Activated naive CD4-positive, alpha-beta T cell treated with anti-CD3 and anti-CD28 coated beads for 36 hours (primary cell): Measurements from ENCODE around the gene ANGPT4. TPM values are rescaled to one million over a fixed set of nuclear protein-coding genes. Genes with fewer than 3 reads are reported as not detected.
"Not testable (repeated sequence)": the region's sequence is repeated elsewhere in the genome, so short reads cannot be mapped to it uniquely, and the experiment has no call there.

ENCODE experiments used
- CTCF ChIA-PET: fragments of 350-600 bp; sonication (Branson Sonifier 250); formaldehyde crosslinking; loops from one replicate; lab custom pipeline; 2021; ENCODE audit warnings: antibody characterized with exemption; lab: Charles Lee
- DNase-seq: peaks from one replicate; pipeline ENCODE4 v3.0.0-alpha.2; 2020
- H3K27ac Mint-ChIP-seq: one replicate; pipeline ENCODE4 v1.8.0; 2021; ENCODE audit warnings: mild to moderate bottlenecking, mixed read lengths
- H3K27me3 Mint-ChIP-seq: one replicate; pipeline ENCODE4 v1.8.0; 2021; ENCODE audit warnings: low read depth, mixed read lengths
- H3K36me3 Mint-ChIP-seq: one replicate; pipeline ENCODE4 v1.8.0; 2021; ENCODE audit warnings: low read depth, mixed read lengths
- H3K4me1 Mint-ChIP-seq: one replicate; pipeline ENCODE4 v1.8.0; 2021; ENCODE audit warnings: low read depth, mixed read lengths
- H3K4me3 Mint-ChIP-seq: one replicate; pipeline ENCODE4 v1.8.0; 2021; ENCODE audit warnings: mild to moderate bottlenecking, moderate library complexity, mixed read lengths
- H3K9me3 Mint-ChIP-seq: one replicate; pipeline ENCODE4 v1.8.0; 2021; ENCODE audit warnings: mixed read lengths
- intact Hi-C: fragments of 100-400 bp; cut with micrococcal nuclease; formaldehyde crosslinking; loops from one replicate; pipeline ENCODE4 v1.15.1; 2023
- total RNA-seq, 2 experiments: library from RNA; stranded (reverse); gene quantifications; one replicate each; pipeline ENCODE4 v1.2.3, GENCODE V29; 2021

Gene ANGPT4
- total RNA-seq, 2 experiments from 2014 or later = not detected

- intact Hi-C loops = no loop called here
- Mint-ChIP-seq H3K4me3 (no peak overlapping the region), H3K36me3 (no peaks in the 10 kb centered on the region), H3K27ac (no peak overlapping the region), H3K9me3 (no peaks in the 10 kb centered on the region), H3K27me3 (no peaks in the 10 kb centered on the region), H3K4me1 (peaks cover 40% of the 10 kb centered on the region)
- CTCF ChIA-PET = no interaction called here
- DNase-seq = no peak
Measured at GRCh38 chr20:859751-860231, 56.3 kb downstream of the ANGPT4 start.

- Mint-ChIP-seq H3K27me3 (no peaks in the 10 kb centered on the region), H3K4me1 (peaks cover 53% of the 10 kb centered on the region), H3K4me3 (no peak overlapping the region), H3K27ac (no peak overlapping the region), H3K36me3 (no peaks in the 10 kb centered on the region), H3K9me3 (no peaks in the 10 kb centered on the region)
- intact Hi-C loops = no loop called here
- CTCF ChIA-PET = no interaction called here
- no peak for DNase-seq
Measured at GRCh38 chr20:858011-858410, 58.1 kb downstream of the ANGPT4 start.

DNA sequence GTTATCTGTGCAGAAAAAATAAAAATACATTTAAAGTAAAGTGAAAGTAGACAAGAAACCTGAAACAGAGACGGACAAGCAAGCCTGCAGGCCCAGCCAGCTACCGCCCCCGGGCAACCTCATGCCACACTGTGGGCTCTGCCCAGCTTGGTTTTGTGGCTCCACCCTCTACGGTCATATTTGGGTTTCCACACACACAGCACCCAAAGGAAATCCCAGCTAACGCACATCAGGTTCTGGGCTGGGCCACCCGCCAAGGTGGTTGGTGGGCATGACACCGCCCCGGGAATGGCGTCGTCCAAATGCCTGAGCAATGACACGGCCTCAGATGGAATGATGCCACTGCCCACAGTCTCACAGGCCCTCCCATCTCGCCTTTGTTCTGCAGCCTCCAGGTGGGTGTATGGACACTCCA is 59.8 kb downstream of the ANGPT4 start:
- intact Hi-C loops = loop anchor here (1.0 to 2.0 kb wide), 2 partner anchors 23 to 24 kb away; partner anchors contain the start of gene FAM110A
- Mint-ChIP-seq H3K4me1 (peaks cover 59% of the 10 kb centered on the region), H3K27me3 (no peaks in the 10 kb centered on the region), H3K9me3 (no peaks in the 10 kb centered on the region), H3K36me3 (no peaks in the 10 kb centered on the region), H3K4me3 (no peak overlapping the region), H3K27ac (no peak overlapping the region)
- DNase-seq = peak; percentile 64
- CTCF ChIA-PET = interaction anchor here (1.8 kb wide), 1 partner anchor 23 kb away, joined by 5 read pairs; the partner anchor contains the start of gene FAM110A

GRCh38 chr20:855466-856360 is 60.4 kb downstream of the ANGPT4 start:
- Mint-ChIP-seq H3K27me3 (no peaks in the 10 kb centered on the region), H3K27ac (peak overlapping the region; percentile 33), H3K4me1 (peaks cover 64% of the 10 kb centered on the region), H3K9me3 (no peaks in the 10 kb centered on the region), H3K4me3 (no peak overlapping the region), H3K36me3 (no peaks in the 10 kb centered on the region)
- CTCF ChIA-PET = interaction anchor here (1.2 to 3.2 kb wide), 3 partner anchors 9 to 37 kb away, joined by 5 to 11 read pairs (median 5); partner anchors contain the start of gene FAM110A
- DNase-seq = peak; percentile 19
- intact Hi-C loops = loop anchor here (1.0 to 2.0 kb wide), 2 partner anchors 22 to 25 kb away; partner anchors contain the start of gene FAM110A

DNA sequence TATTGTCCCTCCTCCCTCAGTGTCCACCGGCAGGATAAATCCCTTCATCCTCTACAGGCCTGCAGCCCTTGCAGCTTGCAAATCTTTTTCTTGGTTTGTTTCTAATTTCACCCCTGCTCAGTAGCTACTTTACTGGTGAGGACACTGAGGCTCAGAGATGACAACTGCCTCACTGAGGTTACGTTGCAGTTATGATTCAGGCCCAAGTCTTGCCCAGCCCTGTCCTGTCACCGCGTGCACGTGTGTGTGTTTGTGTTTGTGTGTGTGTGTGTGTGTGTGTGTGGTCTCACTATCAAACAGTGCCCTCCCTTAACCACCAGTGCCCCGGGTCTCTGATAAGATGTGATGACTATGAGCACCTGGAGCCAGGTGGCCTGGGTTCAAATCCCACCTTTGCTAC is 61.5 kb downstream of the ANGPT4 start:
- DNase-seq = no peak
- no peak overlapping the region for H3K27ac Mint-ChIP-seq
- CTCF ChIA-PET = interaction anchor here (1.2 to 3.2 kb wide), 2 partner anchors 8 to 36 kb away, joined by 5 to 11 read pairs; no protein-coding TSS in a partner anchor
- H3K9me3 Mint-ChIP-seq = no peaks in the 10 kb centered on the region
- H3K27me3 Mint-ChIP-seq = no peaks in the 10 kb centered on the region
- no peaks in the 10 kb centered on the region for H3K36me3 Mint-ChIP-seq
- intact Hi-C loops = no loop called here
- H3K4me3 Mint-ChIP-seq = no peak overlapping the region
- peaks cover 66% of the 10 kb centered on the region for H3K4me1 Mint-ChIP-seq

- no peaks in the 10 kb centered on the region for H3K9me3 Mint-ChIP-seq
- no peak overlapping the region for H3K27ac Mint-ChIP-seq
- CTCF ChIA-PET = interaction anchor here (1.0 to 3.2 kb wide), 2 partner anchors 25 to 35 kb away, joined by 8 to 11 read pairs; no protein-coding TSS in a partner anchor
Measured at GRCh38 chr20:853406-853996, 62.6 kb downstream of the ANGPT4 start.

GRCh38 chr20:848731-849130 is 67.4 kb downstream of the ANGPT4 start:
- DNase-seq, H3K27ac Mint-ChIP-seq, CTCF ChIA-PET, H3K9me3 Mint-ChIP-seq, H3K4me3 Mint-ChIP-seq, H3K27me3 Mint-ChIP-seq, intact Hi-C loops, H3K36me3 Mint-ChIP-seq: not testable (repeated sequence)
- H3K4me1 Mint-ChIP-seq = peaks cover 55% of the 10 kb centered on the region

More at GRCh38 chr20:853406-853996, 62.6 kb downstream of the ANGPT4 start:
- H3K36me3 Mint-ChIP-seq = no peaks in the 10 kb centered on the region
- H3K4me1 Mint-ChIP-seq = peaks cover 59% of the 10 kb centered on the region
- no peaks in the 10 kb centered on the region for H3K27me3 Mint-ChIP-seq
- peak; percentile 36 for DNase-seq
- no peak overlapping the region for H3K4me3 Mint-ChIP-seq
- intact Hi-C loops = no loop called here

DNA sequence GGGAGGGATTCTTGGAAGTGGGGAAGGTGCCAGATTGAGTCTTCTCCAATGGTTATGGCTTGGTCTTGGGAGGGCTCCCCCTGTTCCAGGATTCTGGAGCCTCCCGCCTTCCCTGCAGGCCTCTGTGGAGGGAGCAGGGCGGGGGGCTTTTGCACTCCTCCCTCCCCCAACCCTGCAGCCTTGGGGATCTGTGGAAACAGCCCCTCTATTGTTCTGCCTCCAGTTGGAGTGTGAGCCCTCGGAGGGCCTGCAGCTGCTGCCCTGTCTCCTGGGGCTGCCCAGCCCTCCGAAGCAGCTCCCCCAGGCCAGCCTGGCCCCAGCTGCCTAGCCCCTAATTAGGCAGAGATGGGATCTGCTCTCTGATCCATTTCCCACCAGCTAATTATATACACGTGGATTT is 67.9 kb downstream of the ANGPT4 start:
- intact Hi-C loops = no loop called here
- Mint-ChIP-seq H3K27ac (no peak overlapping the region), H3K27me3 (no peaks in the 10 kb centered on the region), H3K4me3 (no peak overlapping the region), H3K4me1 (peaks cover 54% of the 10 kb centered on the region), H3K36me3 (peaks cover 5% of the 10 kb centered on the region), H3K9me3 (no peaks in the 10 kb centered on the region)
- CTCF ChIA-PET = interaction anchor here (1.0 kb wide), 1 partner anchor 14 kb away, joined by 3 read pairs; no protein-coding TSS in a partner anchor
- DNase-seq = no peak

GRCh38 chr20:846894-847278 is 69.2 kb downstream of the ANGPT4 start:
- H3K27ac Mint-ChIP-seq = peak overlapping the region; percentile 83
- no peaks in the 10 kb centered on the region for H3K9me3 Mint-ChIP-seq
- no peaks in the 10 kb centered on the region for H3K27me3 Mint-ChIP-seq
- peak; percentile 71 for DNase-seq
- CTCF ChIA-PET = interaction anchor here (1.2 to 1.5 kb wide), 3 partner anchors 8 to 109 kb away, joined by 3 to 6 read pairs (median 5); no protein-coding TSS in a partner anchor
- peak overlapping the region; percentile 75 for H3K4me3 Mint-ChIP-seq
- H3K36me3 Mint-ChIP-seq = peaks cover 5% of the 10 kb centered on the region
- intact Hi-C loops = loop anchor here (2.0 kb wide), 2 partner anchors 14 to 272 kb away; partner anchors contain the start of genes FAM110A and PSMF1
- peaks cover 54% of the 10 kb centered on the region for H3K4me1 Mint-ChIP-seq

- CTCF ChIA-PET = interaction anchor here (1.2 to 1.5 kb wide), 3 partner anchors 8 to 110 kb away, joined by 3 to 6 read pairs (median 5); no protein-coding TSS in a partner anchor
- intact Hi-C loops = loop anchor here (2.0 kb wide), 2 partner anchors 13 to 273 kb away; partner anchors contain the start of genes FAM110A and PSMF1
- peak; percentile 22 for DNase-seq
- no peaks in the 10 kb centered on the region for H3K27me3 Mint-ChIP-seq
- H3K4me1 Mint-ChIP-seq = peaks cover 51% of the 10 kb centered on the region
- H3K36me3 Mint-ChIP-seq = peaks cover 5% of the 10 kb centered on the region
- H3K9me3 Mint-ChIP-seq = no peaks in the 10 kb centered on the region
- H3K27ac Mint-ChIP-seq = peak overlapping the region; percentile 83
- peak overlapping the region; percentile 75 for H3K4me3 Mint-ChIP-seq
Measured at GRCh38 chr20:845941-846893, 69.9 kb downstream of the ANGPT4 start.

GRCh38 chr20:845226-845868 is 70.8 kb downstream of the ANGPT4 start:
- Mint-ChIP-seq H3K9me3 (no peaks in the 10 kb centered on the region), H3K27me3 (no peaks in the 10 kb centered on the region), H3K4me1 (peaks cover 47% of the 10 kb centered on the region), H3K36me3 (peaks cover 5% of the 10 kb centered on the region), H3K4me3 (peak overlapping the region; percentile 75), H3K27ac (peak overlapping the region; percentile 83)
- intact Hi-C loops = no loop called here
- CTCF ChIA-PET = interaction anchor here (1.5 kb wide), 1 partner anchor 10 kb away, joined by 5 read pairs; no protein-coding TSS in a partner anchor
- DNase-seq = peak; percentile 18
